GM18505 (cell line): ENCODE results near the gene CDC5L.
A peak's percentile ranks its signal among the peaks of the same experiment; 100 is the strongest.

Source experiments
- ATAC-seq: cut with Tn5 transposase; IDR thresholded peaks from one replicate; pipeline ENCODE4 v1.9.1; 2021; ENCODE audit not compliant: unreplicated experiment
- POLR2A ChIP-seq: IDR thresholded peaks from 4 replicates; pipeline ENCODE4 v1.6.1; 2011; ENCODE audit warnings: borderline replicate concordance; ENCODE audit not compliant: insufficient read depth, insufficient read length; ENCODE audit errors: extremely low read depth

The CDC5L gene

GRCh38 chr6:44474643-44475042 is 87.1 kb downstream of the CDC5L start:
- ATAC-seq, result no peak
- TF ChIP-seq POLR2A, result no peak

GRCh38 chr6:44475417-44475778 is 87.9 kb downstream of the CDC5L start:
- TF ChIP-seq POLR2A, result no peak
- ATAC-seq, result peak; percentile 24

- TF ChIP-seq POLR2A, result no peak
- ATAC-seq, result peak; percentile 81
Measured at GRCh38 chr6:44475779-44476434, 88.4 kb downstream of the CDC5L start.

- no peak for TF ChIP-seq POLR2A
- ATAC-seq, result no peak
Measured at GRCh38 chr6:44476849-44477248, 89.3 kb downstream of the CDC5L start.

DNA sequence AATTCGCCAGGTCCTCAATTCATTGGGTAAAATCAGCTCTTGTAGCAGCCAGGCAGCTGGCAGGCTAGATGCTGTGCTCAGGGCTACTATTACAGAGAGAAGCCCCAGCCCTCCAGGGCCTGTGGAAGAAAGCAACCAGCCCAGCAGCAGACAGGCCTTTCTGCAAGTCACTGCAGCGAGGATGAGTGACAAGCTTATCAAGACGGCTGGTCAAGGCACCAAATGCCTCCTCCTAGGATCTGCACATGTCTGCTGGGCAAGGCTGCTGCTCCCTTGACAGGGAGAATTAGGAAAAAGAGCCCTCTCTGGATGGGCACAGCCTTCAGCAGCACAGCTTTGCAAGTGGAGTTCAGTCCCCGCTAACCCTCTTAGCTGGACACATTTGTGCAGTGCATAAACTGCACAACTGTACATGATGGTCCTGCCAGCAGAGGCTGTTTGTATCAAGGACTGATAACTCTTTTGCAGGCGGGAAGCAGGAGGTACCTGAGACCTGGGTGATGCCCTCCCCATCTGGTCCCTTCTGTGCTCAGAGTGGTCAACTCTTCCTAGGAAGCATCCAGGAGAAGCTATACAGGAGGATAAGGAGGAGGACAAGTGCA is 89.9 kb downstream of the CDC5L start:
- TF ChIP-seq POLR2A, result no peak
- ATAC-seq, result no peak

GRCh38 chr6:44478158-44478557 is 90.7 kb downstream of the CDC5L start:
- no peak for TF ChIP-seq POLR2A
- ATAC-seq, result no peak

DNA sequence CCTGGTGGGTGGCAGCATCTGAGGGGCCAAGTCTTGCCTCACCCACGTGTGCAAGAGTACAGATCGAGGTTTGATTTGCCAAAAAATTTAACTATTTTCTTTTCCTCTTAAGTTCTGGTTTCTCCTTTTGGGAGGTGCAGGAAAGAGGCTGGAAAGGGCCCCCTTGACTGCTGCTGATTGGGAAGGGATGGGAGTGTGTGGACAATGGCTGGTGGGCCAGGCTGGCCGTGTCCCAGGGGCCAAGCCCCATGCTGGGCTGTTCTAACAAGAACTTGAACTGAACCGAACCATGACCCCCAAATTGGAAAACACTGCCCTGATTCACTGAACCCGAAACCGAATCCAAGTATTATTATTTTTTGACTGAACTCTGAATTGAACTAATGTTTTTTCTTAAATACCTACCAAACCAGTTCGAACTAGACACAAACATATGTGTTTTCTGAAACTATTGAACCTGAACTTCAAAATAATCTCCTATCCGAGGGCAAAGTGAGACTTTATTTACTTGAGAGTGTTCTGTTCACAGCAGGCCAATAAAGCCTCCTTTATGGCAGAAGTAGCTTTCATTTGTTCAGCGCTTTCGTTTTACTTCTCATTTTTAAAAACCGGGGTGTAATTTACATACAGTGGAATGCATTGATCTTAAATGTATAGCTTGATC is 91.2 kb downstream of the CDC5L start:
- TF ChIP-seq POLR2A, result no peak
- no peak for ATAC-seq

GRCh38 chr6:44480097-44480541 is 92.6 kb downstream of the CDC5L start:
- TF ChIP-seq POLR2A, result no peak
- ATAC-seq, result no peak

DNA sequence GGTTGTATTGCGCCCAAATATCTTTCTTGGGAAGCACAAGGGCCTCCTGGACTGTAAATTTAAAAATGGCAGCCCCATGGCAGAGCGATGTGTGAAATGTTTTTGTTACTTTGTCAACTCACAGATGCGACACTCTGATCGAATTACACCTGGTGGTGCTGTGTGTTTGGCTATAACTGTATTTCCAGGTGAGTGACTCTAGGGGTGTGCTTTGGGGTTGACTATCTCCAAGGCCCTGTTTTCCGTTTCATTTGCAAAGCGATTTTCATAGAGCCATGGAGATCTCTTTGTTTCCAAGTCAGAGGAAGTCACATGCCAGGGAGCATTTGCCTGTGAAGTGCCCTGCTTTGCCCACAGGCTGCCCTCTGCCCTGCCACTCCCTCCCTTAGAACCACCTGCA is 93.5 kb downstream of the CDC5L start:
- TF ChIP-seq POLR2A, result no peak

GRCh38 chr6:44481760-44482159 is 94.3 kb downstream of the CDC5L start:
- no peak for ATAC-seq
- TF ChIP-seq POLR2A, result no peak

More for the DNA sequence above, 93.5 kb downstream of the CDC5L start:
- ATAC-seq, result no peak

GRCh38 chr6:44485601-44486401 is 98.3 kb downstream of the CDC5L start:
- TF ChIP-seq POLR2A, result no peak
- ATAC-seq, result no peak

- ATAC-seq, result no peak
- no peak for TF ChIP-seq POLR2A
Measured at GRCh38 chr6:44487002-44487401, 99.5 kb downstream of the CDC5L start.

- no peak for ATAC-seq
- TF ChIP-seq POLR2A, result no peak
Measured at GRCh38 chr6:44487586-44487985, 100.1 kb downstream of the CDC5L start.
